ENCODE results near the gene ZNF821.
A peak's percentile ranks its signal among the peaks of the same experiment; 100 is the strongest.

Gene ZNF821

GRCh38 chr16:71883849-71884638 is at the start of gene ZNF821:
Gene ZNF821, minus strand, starts transcription at chr16:71884182. Its CDS starts 4,236 bp downstream, at chr16:71879946.
- peak; percentile 31; the same call in 1 of the 2 replicates for TF ChIP-seq CTCF (IDR thresholded peaks at IDR 0.05; ENCODE audit: low read depth, low read length)
- no peak for DNase-seq (ENCODE audit: extremely low read depth, low read depth)

- TF ChIP-seq CTCF (IDR thresholded peaks at IDR 0.05; ENCODE audit: low read depth, low read length) = no peak
- no peak for DNase-seq (ENCODE audit: extremely low read depth, low read depth)
These were observed 49.0 kb upstream of the ZNF821 start for GRCh38 chr16:71933017-71933416.

- no peak for TF ChIP-seq CTCF (IDR thresholded peaks at IDR 0.05; ENCODE audit: low read depth, low read length)
- DNase-seq (ENCODE audit: extremely low read depth, low read depth) = no peak
These were observed 47.6 kb upstream of the ZNF821 start for GRCh38 chr16:71931599-71931998.

- TF ChIP-seq CTCF (IDR thresholded peaks at IDR 0.05; ENCODE audit: low read depth, low read length) = no peak
- no peak for DNase-seq (ENCODE audit: extremely low read depth, low read depth)
These were observed 47.0 kb upstream of the ZNF821 start for GRCh38 chr16:71931001-71931400.

GRCh38 chr16:71930013-71930563 is 46.1 kb upstream of the ZNF821 start:
- DNase-seq (ENCODE audit: extremely low read depth, low read depth) = no peak
- TF ChIP-seq CTCF (IDR thresholded peaks at IDR 0.05; ENCODE audit: low read depth, low read length) = no peak

- TF ChIP-seq CTCF (IDR thresholded peaks at IDR 0.05; ENCODE audit: low read depth, low read length) = no peak
- DNase-seq (ENCODE audit: extremely low read depth, low read depth) = peak; percentile 28
These were observed 45.1 kb upstream of the ZNF821 start for GRCh38 chr16:71929048-71929447.

- no peak for TF ChIP-seq CTCF (IDR thresholded peaks at IDR 0.05; ENCODE audit: low read depth, low read length)
- no peak for DNase-seq (ENCODE audit: extremely low read depth, low read depth)
These were observed 43.8 kb upstream of the ZNF821 start for GRCh38 chr16:71927787-71928186.

Data from AG09319 (cell line).